ENCODE measurements around the gene NUP35.
A peak's percentile ranks its signal among the peaks of the same experiment; 100 is the strongest.

NUP35 gene

DNA sequence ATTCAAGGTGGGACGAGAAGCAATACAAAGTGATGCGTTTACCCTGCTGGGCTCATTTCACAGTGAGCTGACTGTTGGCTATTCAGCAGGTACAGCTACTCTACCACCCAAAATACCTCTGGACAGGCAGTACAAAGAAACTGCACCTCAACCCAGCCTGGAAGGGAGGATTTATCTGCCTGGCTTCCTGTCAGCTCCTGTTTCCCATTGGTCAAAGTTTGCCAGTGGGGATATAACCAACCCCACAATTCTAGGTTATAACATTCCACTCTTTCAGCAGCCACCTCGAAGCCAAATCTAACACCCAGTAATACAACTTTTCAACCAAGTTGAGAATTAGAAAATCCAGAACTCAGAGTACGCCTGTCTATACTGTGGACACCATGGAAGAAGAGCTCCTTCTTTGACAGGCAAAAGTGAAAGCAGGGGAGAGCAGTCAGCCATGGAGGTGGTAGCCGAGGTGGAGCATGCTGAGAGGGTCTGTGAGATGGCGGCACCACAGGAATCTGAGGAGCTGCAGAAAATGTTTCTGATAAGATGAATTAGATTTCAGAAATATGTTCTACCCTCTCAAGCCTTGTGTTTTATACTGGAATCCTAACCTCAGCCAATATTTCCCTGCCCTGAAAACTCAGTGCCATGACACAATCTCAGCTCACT, 34.9 kb upstream of the NUP35 start:
- no peak for DNase-seq (ENCODE audit: low read depth)
- H3K4me3 ChIP-seq (replicated peaks; ENCODE audit: low read depth, low read length), result no peak overlapping the region
- TF ChIP-seq, protein P1, sequence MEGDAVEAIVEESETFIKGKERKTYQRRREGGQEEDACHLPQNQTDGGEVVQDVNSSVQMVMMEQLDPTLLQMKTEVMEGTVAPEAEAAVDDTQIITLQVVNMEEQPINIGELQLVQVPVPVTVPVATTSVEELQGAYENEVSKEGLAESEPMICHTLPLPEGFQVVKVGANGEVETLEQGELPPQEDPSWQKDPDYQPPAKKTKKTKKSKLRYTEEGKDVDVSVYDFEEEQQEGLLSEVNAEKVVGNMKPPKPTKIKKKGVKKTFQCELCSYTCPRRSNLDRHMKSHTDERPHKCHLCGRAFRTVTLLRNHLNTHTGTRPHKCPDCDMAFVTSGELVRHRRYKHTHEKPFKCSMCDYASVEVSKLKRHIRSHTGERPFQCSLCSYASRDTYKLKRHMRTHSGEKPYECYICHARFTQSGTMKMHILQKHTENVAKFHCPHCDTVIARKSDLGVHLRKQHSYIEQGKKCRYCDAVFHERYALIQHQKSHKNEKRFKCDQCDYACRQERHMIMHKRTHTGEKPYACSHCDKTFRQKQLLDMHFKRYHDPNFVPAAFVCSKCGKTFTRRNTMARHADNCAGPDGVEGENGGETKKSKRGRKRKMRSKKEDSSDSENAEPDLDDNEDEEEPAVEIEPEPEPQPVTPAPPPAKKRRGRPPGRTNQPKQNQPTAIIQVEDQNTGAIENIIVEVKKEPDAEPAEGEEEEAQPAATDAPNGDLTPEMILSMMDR (IDR thresholded peaks at IDR 0.05; ENCODE audit: low read length, missing control alignments), result no peak

DNA sequence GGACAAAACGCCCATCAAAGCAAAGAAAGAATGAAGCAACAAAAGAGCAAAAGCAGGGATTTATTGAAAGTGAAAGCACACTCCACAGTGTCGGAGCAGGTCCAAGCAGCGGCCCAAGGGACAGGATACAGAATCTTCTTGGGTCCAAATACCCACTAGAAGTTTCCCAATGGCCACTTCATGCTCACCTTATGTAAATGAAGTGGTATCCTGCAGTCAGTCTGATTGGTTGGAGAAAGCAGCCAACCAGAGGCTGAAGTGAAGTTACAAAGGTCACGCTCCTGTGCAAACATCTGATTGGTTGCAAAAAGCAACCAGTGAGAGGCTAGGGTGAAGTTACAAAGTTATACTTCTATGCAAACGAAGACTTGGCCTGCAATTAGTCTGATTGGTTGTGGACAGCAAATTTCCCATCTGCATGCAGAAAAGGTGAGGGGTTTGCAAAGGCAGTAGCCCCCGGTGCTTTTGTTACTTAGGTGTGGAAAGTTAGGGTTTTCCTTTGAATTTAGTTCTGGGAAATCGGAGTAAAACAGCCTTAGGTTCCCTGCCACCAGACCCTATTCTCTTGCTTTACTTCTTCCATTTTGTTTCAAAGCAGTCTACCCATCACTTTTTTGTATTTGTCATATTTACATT, 32.8 kb upstream of the NUP35 start:
- H3K4me3 ChIP-seq (replicated peaks; ENCODE audit: low read depth, low read length), result no peak overlapping the region
- TF ChIP-seq, protein P1 (IDR thresholded peaks at IDR 0.05; ENCODE audit: low read length, missing control alignments), result no peak
- DNase-seq (ENCODE audit: low read depth), result no peak

DNA sequence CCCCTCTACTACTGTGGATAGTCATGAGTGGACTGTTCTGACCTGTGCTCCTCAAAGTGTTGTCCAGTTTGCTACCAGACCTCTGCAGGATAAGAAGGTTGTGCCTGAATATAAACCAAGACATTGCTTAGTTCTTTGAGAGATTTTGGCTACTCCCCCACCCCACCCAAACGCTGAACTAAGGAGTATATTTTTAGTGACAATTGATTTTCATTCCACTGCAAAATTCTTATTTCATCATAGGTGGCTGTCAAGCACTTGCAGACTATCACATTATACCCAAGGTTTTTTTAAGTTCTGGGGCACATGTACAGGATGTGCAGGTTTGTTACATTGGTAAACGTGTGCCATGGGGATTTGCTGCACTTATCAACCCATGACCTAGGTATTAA, 32.3 kb upstream of the NUP35 start:
- no peak overlapping the region for H3K4me3 ChIP-seq (replicated peaks; ENCODE audit: low read depth, low read length)
- TF ChIP-seq, protein P1 (IDR thresholded peaks at IDR 0.05; ENCODE audit: low read length, missing control alignments), result no peak
- DNase-seq (ENCODE audit: low read depth), result no peak

DNA sequence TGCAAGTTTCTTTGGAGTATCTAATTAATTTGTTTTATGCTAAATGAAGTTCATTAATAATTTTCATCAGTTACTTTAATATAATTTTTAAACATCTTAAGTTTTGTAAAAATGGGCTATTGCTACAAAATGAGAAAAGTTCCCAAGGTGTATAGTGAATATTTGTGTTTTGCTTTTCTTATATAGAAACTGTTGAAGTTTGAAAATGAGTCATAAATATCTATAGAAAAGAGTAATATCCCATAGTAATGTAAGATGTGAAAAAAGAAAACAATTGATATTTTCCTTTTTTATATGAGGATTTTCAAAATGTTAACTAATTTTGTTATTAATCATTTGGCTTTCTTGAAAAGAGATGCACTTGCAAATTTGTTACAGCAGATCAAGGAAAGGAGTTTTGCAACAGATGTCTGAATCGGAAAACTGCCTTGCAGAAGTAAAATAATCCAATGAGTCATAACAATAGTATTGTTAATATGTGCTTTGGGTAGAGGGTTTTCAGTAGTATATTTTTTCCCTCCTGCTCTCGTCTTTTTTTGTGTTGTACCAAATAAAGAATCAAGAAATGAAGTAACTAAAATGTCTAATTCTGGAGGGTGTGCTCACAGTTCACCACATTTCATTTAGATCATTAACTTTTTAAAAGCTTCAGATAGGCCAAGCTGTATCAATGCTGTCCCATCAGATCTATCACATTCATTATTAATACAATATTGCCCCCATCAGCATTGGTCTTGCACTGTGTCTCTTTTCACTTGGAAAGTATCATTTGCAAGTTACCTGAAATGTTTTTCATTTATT, 30.2 kb upstream of the NUP35 start:
- H3K4me3 ChIP-seq (replicated peaks; ENCODE audit: low read depth, low read length), result no peak overlapping the region
- DNase-seq (ENCODE audit: low read depth), result peak; percentile 70
- TF ChIP-seq, protein P1 (IDR thresholded peaks at IDR 0.05; ENCODE audit: low read length, missing control alignments), result peak; percentile 15

GRCh38 chr2:183105402-183106134, 18.7 kb upstream of the NUP35 start:
- no peak overlapping the region for H3K4me3 ChIP-seq (replicated peaks; ENCODE audit: low read depth, low read length)
- no peak for DNase-seq (ENCODE audit: low read depth)
- TF ChIP-seq, protein P1 (IDR thresholded peaks at IDR 0.05; ENCODE audit: low read length, missing control alignments), result no peak

- TF ChIP-seq, protein P1 (IDR thresholded peaks at IDR 0.05; ENCODE audit: low read length, missing control alignments), result no peak
- no peak for DNase-seq (ENCODE audit: low read depth)
- H3K4me3 ChIP-seq (replicated peaks; ENCODE audit: low read depth, low read length), result no peak overlapping the region
Observed at GRCh38 chr2:183112577-183112976, 11.7 kb upstream of the NUP35 start.

Measured in fibroblast of pulmonary artery (primary cell).